HG03457 (cell line): Measurements from ENCODE around the gene UPP1.
"Not testable (repeated sequence)": the region's sequence is repeated elsewhere in the genome, so short reads cannot be mapped to it uniquely, and the experiment has no call there.

ENCODE experiments used
- ATAC-seq: cut with Tn5 transposase; IDR thresholded peaks from one replicate; pipeline ENCODE4 v1.9.1; 2021; ENCODE audit warnings: moderate number of reproducible peaks; ENCODE audit not compliant: unreplicated experiment

UPP1 gene

DNA sequence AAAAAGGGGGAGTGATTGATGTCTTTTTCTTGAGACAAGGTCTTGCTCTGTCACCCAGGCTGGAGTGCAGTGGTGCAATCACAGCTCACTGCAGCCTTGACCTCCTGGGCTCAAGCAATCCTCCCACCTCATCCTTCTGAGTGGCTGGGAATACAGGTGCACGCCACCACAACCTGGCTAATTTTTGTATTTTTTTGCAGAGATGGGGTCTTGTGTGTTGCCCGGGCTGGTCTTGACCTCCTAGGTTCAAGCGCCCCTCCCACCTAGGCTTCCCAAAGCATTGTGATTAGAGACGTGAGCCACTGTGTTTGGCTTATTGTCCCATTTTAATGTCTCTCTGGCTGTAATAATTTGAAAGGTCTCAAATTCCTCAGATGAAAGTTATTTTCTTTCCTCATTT is 21.8 kb downstream of the UPP1 start:
- no peak for ATAC-seq

DNA sequence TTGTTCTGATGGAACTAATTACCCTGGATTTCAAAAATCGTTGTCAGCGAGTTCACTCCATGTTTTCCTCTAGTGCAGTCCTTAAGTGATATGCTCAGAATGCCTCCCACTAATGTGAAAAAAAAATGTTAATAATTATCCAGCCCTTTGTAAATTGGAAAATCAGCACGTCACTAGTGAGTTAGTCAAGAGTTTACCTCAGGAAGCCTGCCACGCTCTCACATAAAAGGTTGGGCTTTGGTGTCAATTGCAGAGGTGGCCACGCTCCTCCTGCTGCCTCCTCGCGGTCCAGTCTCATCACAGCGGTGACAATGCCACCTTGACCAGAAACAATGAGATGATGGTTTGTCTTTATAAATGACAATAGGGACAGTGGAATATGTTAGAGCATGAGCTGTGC is 22.5 kb downstream of the UPP1 start:
- ATAC-seq: no peak

DNA sequence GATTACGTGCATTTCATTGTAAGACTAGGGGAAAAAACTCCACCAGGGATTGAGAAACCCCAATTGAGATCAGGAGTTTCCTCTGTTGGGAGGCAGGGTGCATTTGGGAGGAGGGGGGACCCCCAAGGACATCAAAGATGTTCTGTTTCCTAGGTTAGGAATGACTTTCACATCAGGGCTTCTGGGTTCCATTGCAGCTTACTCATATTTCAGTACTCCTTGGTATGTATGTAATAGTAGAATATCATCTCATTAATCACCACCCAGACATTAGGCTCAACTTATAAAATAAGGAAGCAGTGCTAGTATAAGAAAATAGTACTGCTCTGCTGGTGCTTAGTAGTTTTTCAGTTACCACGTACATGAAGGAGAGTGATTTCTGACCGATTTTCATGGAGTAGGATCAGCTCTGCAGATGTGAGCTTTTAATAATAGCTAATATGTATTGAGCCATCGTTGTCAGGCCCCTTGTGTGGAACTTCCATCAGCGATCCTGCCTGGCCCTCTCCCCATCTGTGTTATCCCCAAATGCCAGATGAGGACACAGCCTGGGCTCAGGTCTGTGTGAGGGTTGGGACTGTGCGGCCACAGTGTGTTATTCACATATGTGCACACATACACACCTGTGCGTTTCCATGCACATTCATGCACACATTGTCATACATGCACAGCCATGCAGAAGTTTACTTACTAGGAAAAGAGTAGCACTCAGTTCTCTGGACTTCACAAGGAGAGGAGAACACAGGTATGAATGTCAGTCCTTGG is 23.5 kb downstream of the UPP1 start:
- no peak for ATAC-seq

DNA sequence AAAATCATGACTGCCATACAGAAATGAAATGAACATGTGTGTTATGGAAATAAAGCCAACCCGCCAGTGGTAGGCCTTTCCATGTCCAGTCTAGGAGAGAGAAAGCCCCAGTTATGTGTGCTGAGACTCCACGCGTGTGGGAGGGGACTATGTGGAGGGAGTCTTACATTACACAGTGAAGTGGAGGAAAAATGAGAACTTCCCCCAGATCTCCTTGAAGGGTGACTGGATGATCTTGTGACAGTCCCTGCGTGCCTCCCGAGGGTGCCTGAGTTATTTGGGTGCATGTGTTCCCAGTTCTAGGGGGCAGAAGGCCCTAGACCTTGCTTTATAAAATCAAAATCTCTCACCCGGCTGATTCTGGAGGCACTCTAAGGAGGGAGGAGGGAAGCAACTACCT is 24.2 kb downstream of the UPP1 start:
- ATAC-seq: no peak

DNA sequence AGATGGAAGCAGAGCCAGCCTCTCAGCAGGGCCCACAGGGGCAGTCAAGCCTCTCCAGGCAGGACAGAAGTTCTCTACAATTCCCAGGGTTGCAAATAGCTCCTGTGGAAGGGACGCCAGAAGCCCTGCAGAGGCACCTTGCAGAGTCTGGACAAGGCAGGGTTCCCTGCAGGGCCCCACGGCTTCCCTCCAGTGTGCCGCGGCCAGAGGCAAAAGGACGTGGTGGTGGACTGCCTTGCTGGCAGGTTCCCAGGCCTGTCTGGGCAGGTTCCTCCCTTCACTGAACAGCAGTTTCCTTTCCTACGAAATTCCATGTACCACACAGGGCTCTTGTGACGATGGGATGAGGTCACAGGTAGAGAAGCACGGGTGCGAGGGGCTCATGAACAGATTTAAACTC is 25.1 kb downstream of the UPP1 start:
- no peak for ATAC-seq

DNA sequence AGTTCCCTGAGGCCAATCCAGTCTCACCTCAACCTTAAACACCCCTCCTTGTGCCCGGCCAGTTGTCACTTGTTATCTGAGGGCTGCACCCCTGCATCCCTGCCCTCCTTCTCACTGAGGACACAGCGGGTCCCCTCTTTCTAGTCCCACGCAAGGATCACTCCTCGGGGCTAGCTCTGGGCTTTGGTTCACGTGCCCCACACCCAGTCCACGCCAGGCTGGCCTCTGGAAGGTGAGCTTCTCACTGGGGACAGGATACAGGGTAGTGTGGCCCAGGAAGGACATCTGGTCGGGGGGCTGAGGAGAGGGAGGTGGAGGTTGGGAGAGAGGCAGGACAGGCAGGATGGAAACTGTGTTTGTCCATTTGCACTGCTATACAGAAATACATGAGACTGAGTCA is 25.5 kb downstream of the UPP1 start:
- ATAC-seq: no peak

DNA sequence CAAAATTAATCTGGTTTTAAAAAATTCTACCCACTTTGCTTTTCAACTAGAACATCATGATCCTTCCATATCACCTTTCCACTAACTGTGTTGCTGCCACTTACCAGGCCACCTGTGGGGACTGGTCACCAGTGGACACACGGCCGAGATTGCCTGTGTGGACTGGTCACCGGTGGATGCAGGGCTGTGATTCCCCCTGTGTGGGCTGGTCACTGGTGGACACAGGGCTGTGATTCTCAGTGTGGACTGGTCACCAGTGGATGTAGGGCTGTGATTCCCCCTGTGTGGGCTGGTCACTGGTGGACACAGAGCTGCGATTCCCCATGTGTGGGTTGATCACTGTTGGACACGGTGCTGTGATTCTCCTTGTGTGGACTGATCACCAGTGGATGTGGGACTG is 27.0 kb downstream of the UPP1 start:
- no peak for ATAC-seq

DNA sequence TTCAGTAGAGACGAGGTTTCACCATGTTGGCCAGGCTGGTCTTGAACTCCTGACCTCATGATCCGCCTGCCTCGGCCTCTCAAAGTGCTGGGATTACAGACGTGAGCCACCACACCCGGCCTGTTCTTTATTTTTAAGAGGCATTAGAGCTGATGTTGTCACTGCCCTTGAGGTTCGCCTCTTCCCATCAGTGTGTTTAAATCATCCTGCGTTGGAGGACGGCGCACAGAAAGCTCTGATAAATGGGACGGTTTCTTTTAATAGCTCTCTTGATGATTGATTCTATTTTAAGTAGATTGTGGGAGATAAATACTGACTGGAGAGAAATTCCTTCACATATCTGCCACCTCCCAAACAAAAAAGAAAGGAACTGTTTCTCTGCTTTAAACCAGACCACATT is 29.0 kb downstream of the UPP1 start:
- no peak for ATAC-seq

DNA sequence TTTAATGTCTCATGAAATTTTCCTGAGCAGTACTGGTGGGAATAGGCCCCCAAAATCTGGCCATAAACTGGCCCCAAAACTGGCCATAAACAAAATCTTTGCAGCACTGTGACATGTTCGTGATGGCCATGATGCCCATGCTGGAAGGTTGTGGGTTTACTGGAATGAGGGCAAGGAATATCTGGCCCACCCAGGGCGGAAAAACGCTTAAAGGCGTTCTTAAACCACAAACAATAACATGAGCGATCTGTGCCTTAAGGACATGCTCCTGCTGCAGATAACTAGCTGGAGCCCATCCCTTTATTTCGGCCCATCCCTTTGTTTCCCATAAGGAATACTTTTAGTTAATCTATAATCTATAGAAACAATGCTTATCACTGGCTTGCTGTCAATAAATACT is 31.5 kb downstream of the UPP1 start:
- not testable (repeated sequence) for ATAC-seq

DNA sequence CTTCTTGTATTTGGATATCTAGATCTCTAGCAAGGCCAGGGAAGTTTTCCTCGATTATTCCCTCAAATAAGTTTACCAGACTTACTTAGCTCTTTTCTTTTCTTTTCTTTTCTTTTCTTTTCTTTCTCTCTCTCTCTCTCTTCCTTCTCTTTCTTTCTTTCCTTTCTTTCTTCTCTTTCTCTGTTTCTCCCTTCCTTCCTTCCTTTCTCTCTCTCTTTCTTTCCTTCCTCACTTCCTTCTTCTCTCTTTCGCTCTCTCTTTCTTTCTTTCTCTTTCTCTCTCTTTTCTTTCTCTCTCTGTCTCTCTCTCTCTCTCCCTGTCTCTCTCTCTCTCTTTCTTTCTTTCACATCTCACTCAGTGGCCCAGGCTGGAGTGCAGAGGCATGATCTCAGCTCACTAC is 37.0 kb downstream of the UPP1 start:
- ATAC-seq: no peak

DNA sequence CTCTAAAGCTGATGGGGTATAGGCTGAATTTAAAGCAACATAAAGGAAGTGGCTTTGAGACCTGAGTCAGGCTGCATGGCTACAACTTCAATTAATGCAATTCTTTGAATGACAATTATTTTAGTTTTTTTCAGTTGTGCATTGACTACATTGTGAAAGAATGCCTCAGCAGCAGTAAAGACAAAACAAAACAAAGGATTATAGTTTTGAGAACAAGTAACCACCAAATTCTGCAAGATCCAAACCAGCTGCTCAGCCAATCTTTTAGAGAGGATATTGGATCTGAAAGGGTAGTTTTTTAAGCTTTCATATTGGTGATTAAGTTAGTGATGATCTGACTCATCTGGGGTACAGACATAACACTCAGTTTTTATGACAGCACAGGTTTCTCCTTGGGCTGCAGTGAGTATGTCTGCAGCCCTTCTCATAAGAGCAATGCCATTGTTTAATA is 41.6 kb downstream of the UPP1 start:
- ATAC-seq: no peak

DNA sequence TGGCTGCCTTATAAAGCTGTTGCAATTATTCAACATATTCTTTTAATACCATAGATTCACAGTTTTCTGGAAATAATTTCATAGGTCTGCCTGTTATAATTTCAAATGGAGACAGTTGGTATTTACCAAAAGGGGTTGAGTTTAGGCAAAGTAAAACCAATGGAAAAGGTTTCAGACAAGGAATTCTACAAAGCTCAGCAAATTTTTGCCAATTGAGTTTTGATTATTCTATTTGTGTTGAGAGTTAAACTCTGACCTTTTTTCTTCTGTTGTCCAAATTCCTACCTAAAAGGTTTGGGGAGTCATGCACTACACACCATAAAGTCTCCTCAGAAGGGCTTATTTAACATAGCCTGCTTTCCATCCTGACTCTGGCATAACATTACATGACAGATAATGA is 43.7 kb downstream of the UPP1 start:
- no peak for ATAC-seq

DNA sequence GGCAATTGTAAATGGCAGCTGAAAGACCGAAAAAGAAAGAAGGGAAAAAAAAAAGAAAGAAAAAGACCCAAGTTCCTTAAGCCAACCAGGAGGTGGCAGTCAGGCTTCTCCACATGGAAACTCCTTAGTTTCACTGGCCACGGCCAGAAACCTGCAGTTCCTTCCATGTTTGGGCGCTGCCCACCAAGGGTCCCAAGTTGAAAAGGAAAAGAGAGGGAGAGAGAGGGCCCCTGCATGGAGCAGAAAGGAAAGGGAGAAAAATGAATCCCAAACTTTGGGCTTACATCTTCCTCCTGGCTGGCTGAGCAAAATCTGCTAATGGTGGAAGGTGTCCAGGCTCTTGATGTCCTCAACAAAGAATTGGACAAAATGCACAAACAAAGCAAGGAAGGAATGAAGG is 50.4 kb downstream of the UPP1 start:
- ATAC-seq: no peak

DNA sequence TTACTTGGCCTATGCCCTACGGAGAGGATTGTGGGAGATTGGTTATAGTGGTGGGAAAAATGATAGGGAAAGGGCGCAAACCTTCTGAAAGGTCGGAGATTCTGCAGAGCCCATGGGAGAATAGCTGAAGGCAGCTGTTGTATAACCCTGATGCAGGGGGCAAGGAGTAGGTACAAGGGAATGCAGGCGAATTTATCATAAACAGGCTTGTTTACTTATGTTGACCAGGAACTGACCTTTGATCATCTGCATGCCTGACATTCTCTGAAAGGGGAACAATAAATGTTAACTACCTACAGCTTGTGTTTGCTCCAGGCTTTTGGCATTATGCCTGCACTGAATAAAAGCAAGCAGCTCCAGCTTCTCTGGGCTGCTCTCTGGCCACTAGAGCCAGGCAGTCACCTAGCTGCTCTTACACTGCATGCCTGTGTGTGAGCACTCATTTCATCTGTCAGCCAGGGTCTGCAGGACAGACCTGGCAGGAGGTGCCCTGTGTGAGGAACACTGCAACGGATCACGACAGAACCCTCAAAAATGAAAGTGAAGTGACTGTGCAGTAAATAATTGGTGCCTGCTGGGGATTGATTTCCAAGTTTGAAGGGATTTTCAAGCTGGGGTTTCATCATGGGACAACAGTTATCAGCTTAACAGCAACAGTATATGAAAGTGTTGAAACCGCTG is 51.1 kb downstream of the UPP1 start:
- ATAC-seq: no peak

DNA sequence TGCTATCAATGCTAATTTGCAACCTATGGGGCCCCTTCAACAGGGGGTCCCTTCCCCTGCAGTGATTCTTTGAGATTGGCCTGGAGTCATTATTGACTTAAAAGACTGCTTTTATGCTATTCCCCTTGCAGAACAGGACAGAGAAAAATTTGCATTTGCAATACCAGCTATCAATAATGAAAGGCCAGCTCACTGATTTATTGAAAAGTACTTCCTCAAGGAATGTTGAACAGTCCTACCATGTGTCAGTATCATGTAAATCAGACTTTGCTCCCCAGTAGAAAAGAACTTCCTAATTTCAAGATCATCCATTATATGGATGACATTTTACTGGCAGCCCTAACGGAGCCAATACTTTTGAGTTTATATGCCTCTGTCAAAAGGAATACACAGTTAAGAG is 52.5 kb downstream of the UPP1 start:
- ATAC-seq: no peak

DNA sequence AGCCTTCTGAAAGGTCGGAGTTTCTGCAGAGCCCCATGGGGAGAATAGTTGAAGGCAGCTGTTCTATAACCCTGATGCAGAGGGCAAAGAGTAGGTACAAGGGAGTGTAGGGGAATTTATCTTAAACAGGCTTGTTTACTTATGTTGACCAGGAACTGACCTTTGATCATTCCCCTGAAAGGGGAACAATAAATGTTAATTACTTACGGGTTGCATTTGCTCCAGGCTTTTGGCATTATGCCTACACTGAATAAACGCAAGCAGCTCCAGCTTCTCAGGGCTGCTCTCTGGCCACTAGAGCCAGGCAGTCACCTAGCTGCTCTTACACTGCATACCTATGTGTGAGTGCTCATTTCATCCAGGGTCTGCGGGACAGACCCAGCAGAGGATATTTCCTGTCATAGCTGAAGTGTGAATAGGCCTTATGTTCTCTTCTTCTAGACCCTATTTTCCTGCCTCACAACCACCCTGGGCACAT is 55.3 kb downstream of the UPP1 start:
- ATAC-seq: no peak

DNA sequence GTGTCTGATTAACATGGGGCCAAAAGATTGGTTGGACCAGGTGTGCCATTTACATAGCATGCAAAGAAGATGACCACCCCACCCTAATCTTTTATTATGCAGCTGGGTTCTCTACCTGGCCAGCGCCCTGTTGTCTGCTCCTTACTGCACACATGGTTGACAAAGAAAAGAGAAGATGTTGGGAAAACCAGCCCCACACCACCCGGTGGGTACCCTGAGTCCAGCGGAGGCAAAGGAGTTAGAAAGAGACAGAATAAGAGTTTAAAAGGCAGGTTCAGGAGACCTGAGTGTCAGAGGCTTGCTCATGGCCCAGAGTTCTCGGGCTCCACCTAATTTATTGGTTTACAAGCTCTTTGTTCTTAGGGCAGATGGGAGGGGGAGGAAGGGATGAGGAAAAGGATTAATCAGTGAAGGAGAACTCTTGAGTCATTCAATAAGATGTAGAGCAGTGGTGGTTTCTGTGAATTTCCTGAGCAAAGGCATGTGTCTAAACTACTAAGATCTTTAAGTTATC is 58.1 kb downstream of the UPP1 start:
- no peak for ATAC-seq

DNA sequence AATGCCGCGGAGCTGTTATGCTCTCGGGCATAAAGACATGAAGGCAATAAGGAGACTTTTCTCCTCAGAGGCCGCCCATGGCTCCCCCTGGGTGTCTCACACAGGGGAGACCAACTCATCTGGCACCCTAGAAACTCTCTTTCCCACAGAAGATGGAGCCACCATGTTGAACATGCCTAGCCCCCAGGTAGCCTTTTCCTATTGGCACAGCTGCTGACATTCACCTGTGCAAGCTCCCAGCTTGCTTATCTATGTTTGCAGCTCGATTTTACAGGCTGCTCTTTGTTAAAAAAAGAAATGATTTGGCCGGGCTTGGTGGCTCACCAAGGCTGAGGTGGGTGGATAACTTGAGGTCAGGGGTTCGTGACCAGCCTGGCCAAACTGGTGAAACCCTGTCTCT is 58.6 kb downstream of the UPP1 start:
- ATAC-seq: not testable (repeated sequence)

DNA sequence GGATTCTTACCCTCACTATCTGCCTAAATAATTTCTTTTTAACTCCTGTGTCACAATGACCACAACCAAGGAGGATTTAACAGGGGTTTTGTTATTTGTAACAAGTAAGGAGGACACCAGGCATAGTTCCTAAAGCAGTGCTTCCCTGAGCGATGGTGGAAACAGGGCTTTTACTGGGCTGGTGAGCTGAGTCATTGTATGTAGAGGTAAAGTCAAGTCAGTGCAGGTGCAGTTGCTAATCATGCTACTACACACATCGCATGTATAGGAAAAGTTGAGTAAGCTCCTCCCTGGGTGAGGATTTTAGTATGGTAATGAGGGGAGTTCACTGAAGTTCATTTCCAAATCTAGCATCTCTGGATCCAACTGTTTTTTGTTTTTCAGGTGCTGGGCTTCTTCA is 59.2 kb downstream of the UPP1 start:
- no peak for ATAC-seq

DNA sequence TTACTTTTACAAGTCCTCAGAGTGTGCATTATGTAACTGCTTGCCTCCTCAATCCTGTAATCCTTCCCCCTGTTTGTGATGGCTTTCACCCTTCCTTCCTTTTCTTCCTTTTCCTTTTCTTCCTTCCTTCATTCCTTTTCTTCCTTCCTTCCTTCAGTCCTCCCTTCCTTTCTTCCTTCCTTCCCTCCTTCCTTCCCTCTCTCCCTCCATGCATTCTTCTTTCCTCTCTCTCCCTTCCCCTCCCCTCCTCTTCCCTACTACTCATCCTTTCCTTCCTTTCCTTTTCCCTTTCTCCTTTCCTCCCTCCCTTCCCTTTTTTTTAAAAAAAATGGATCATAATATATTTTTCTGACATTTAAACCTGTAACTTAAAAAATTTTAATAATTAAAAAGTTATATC is 60.0 kb downstream of the UPP1 start:
- ATAC-seq: no peak

DNA sequence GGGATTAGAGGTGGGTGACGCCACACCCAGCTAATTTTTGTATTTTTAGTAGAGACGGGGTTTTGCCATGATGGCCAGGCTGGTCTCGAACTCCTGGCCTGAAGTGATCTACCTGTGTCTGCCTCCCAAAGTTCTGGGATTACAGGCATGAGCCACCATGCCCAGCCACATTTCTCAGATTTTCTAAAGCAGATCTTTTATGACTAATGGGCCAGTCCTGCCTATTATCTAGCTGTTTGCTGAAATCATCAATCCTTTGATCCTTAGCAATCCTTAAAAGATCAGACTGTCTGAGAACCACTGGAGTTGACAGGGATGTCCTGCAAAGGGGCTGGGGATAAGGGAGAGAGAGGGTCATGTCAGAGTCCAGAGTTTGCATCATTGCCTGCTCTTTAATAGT is 61.0 kb downstream of the UPP1 start:
- ATAC-seq: no peak

DNA sequence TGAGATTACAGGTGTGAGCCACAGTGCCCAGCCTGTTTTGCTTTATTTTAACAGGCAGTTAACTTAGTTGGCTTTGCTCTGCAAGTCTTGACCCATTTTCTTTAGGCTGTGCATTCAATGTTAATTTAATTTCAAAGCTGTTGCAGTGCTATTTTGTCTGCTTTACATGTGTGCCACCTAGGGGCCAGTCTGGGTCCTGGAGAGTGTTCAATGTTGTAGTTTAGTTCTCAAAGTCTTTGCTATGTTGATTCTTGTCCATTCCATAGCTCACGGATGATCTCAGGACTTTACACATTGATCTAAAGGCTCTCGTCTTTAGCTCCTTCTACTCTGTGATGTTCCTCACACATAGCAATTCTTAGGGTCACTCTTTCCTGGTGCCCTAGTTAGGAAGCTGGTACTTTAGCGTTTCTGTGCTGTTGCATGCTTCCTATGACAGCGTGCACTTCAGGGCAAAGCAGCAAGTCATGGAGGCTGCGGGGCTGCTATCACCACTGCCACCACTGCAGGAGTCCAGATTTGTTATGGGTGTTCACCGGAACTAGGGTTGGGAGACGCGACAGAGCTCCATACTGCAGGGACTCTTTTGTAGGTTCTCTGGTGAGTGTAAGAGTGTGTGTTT is 65.8 kb downstream of the UPP1 start:
- ATAC-seq: no peak
